HEK293 (cell line): Measurements from ENCODE around the gene RASL10B.

Experiments used
- CTCF ChIA-PET: fragments of 350-600 bp; formaldehyde crosslinking; extraction: SDS; loops from one replicate; lab custom pipeline; 2021; ENCODE audit warnings: antibody characterized with exemption; lab: Yijun Ruan, JAX
- POLR2A ChIA-PET: fragments of 300-600 bp; formaldehyde crosslinking; extraction: SDS; loops from one replicate; lab custom pipeline; 2020; ENCODE audit warnings: antibody characterized with exemption, inconsistent platforms; lab: Yijun Ruan, JAX
- H3K27ac ChIP-seq: fragments of 200-500 bp; sonication (Bioruptor generic); 2 replicates; pipeline ENCODE4 v1.5.1; 2014; ENCODE audit warnings: low read depth, low read length, control low read depth, inconsistent platforms; ENCODE audit errors: extremely low read depth
- H3K36me3 ChIP-seq, 2 experiments: fragments of 200-500 bp in 1 of 2; sonication (Bioruptor generic) in 1 of 2; 1 replicate in 1 of 2; 2 replicates in 1 of 2; pipeline ENCODE4 v1.5.1; 2014 to 2017; ENCODE audit warnings: inconsistent platforms in 2 of 2, low read length in 2 of 2; ENCODE audit not compliant: control insufficient read depth in 2 of 2, insufficient read depth in 1 of 2
- H3K4me1 ChIP-seq: fragments of 200-500 bp; sonication (Bioruptor generic); 2 replicates; pipeline ENCODE4 v1.5.1; 2014; ENCODE audit warnings: mild to moderate bottlenecking, low read length, inconsistent platforms; ENCODE audit not compliant: control insufficient read depth, insufficient read depth
- H3K4me3 ChIP-seq: 2 replicates; pipeline ENCODE4 v1.5.1; 2011; ENCODE audit warnings: low read depth, mild to moderate bottlenecking, control low read depth, low read length, moderate library complexity
- H3K9me3 ChIP-seq: fragments of 200-500 bp; sonication (Bioruptor generic); 2 replicates; pipeline ENCODE4 v1.5.1; 2014; ENCODE audit warnings: low read depth, low read length, inconsistent platforms; ENCODE audit not compliant: control insufficient read depth, insufficient read depth
- BCL11A ChIP-seq: fragments of 450-650 bp; formaldehyde crosslinking; IDR thresholded peaks from 2 replicates; pipeline ENCODE4 v1.5.1; 2016; ENCODE audit warnings: low read depth, missing biosample characterization, missing genetic modification characterization
- OSR2 ChIP-seq: fragments of 450-650 bp; formaldehyde crosslinking; IDR thresholded peaks from 2 replicates; pipeline ENCODE4 v1.5.1; 2016; ENCODE audit warnings: missing biosample characterization, missing genetic modification characterization
- RBAK ChIP-seq: fragments of 450-650 bp; formaldehyde crosslinking; IDR thresholded peaks from 2 replicates; pipeline ENCODE4 v1.5.1; 2016; ENCODE audit warnings: missing biosample characterization, missing genetic modification characterization
- TRIM28 ChIP-seq: IDR thresholded peaks from 2 replicates; pipeline ENCODE4 v1.6.1; 2011; ENCODE audit warnings: low read length, control low read depth, borderline replicate concordance
- YY2 ChIP-seq: fragments of 450-650 bp; formaldehyde crosslinking; IDR thresholded peaks from 2 replicates; pipeline ENCODE4 v1.5.1; 2016; ENCODE audit warnings: missing biosample characterization, missing genetic modification characterization
- ZBTB20 ChIP-seq: fragments of 450-650 bp; formaldehyde crosslinking; IDR thresholded peaks from 2 replicates; pipeline ENCODE4 v1.5.1; 2016; ENCODE audit warnings: missing biosample characterization, missing genetic modification characterization
- ZBTB8A ChIP-seq: fragments of 450-650 bp; formaldehyde crosslinking; IDR thresholded peaks from 2 replicates; pipeline ENCODE4 v1.5.1; 2016; ENCODE audit warnings: missing biosample characterization, missing genetic modification characterization
- ZFP69B ChIP-seq: fragments of 450-650 bp; formaldehyde crosslinking; IDR thresholded peaks from 2 replicates; pipeline ENCODE4 v1.5.1; 2016; ENCODE audit warnings: missing biosample characterization, missing genetic modification characterization
- ZNF175 ChIP-seq: fragments of 450-650 bp; formaldehyde crosslinking; IDR thresholded peaks from 2 replicates; pipeline ENCODE4 v1.5.1; 2016; ENCODE audit warnings: missing biosample characterization, missing genetic modification characterization
- ZNF18 ChIP-seq: fragments of 450-650 bp; formaldehyde crosslinking; IDR thresholded peaks from 2 replicates; pipeline ENCODE4 v1.5.1; 2016; ENCODE audit warnings: missing biosample characterization, missing genetic modification characterization
- ZNF2 ChIP-seq: fragments of 450-650 bp; formaldehyde crosslinking; IDR thresholded peaks from 2 replicates; pipeline ENCODE4 v1.5.1; 2016; ENCODE audit warnings: missing biosample characterization, missing genetic modification characterization
- ZNF223 ChIP-seq: fragments of 450-650 bp; formaldehyde crosslinking; IDR thresholded peaks from 2 replicates; pipeline ENCODE4 v1.5.1; 2016; ENCODE audit warnings: missing biosample characterization, missing genetic modification characterization
- ZNF292 ChIP-seq: fragments of 450-650 bp; formaldehyde crosslinking; IDR thresholded peaks from 2 replicates; pipeline ENCODE4 v1.5.1; 2016; ENCODE audit warnings: low read depth, missing biosample characterization, missing genetic modification characterization, borderline replicate concordance
- ZNF311 ChIP-seq: fragments of 450-650 bp; formaldehyde crosslinking; IDR thresholded peaks from 2 replicates; pipeline ENCODE4 v1.5.1; 2017; ENCODE audit warnings: missing biosample characterization, missing genetic modification characterization, borderline replicate concordance
- ZNF514 ChIP-seq: fragments of 450-650 bp; formaldehyde crosslinking; IDR thresholded peaks from 2 replicates; pipeline ENCODE4 v1.5.1; 2016; ENCODE audit warnings: missing biosample characterization, missing genetic modification characterization
- ZNF530 ChIP-seq: fragments of 450-650 bp; formaldehyde crosslinking; IDR thresholded peaks from 2 replicates; pipeline ENCODE4 v1.5.1; 2016; ENCODE audit warnings: low read depth, missing biosample characterization, missing genetic modification characterization
- ZNF549 ChIP-seq: fragments of 450-650 bp; IDR thresholded peaks from 2 replicates; pipeline ENCODE4 v1.5.1; 2018; ENCODE audit warnings: missing biosample characterization, missing genetic modification characterization, mild to moderate bottlenecking, inconsistent platforms, moderate library complexity
- ZNF555 ChIP-seq: fragments of 450-650 bp; formaldehyde crosslinking; conservative IDR thresholded peaks from 2 replicates; pipeline ENCODE4 v1.5.1; 2017; ENCODE audit warnings: missing biosample characterization, mild to moderate bottlenecking, missing genetic modification characterization, inconsistent platforms
- ZNF585B ChIP-seq: fragments of 450-650 bp; formaldehyde crosslinking; IDR thresholded peaks from 2 replicates; pipeline ENCODE4 v1.5.1; 2016; ENCODE audit warnings: missing biosample characterization, missing genetic modification characterization
- ZNF623 ChIP-seq: fragments of 450-650 bp; formaldehyde crosslinking; IDR thresholded peaks from 2 replicates; pipeline ENCODE4 v1.5.1; 2016; ENCODE audit warnings: missing biosample characterization, missing genetic modification characterization
- ZNF670 ChIP-seq: fragments of 450-650 bp; formaldehyde crosslinking; IDR thresholded peaks from 2 replicates; pipeline ENCODE4 v1.5.1; 2016; ENCODE audit warnings: missing biosample characterization, missing genetic modification characterization, low read depth
- ZNF76 ChIP-seq: fragments of 450-650 bp; formaldehyde crosslinking; IDR thresholded peaks from 2 replicates; pipeline ENCODE4; 2016; ENCODE audit warnings: low read depth, missing biosample characterization, missing genetic modification characterization, borderline replicate concordance
- ZNF785 ChIP-seq: fragments of 450-650 bp; formaldehyde crosslinking; IDR thresholded peaks from 2 replicates; pipeline ENCODE4 v1.5.1; 2016; ENCODE audit warnings: missing biosample characterization, missing genetic modification characterization
- ZNF792 ChIP-seq: fragments of 450-650 bp; formaldehyde crosslinking; IDR thresholded peaks from 2 replicates; pipeline ENCODE4 v1.5.1; 2016; ENCODE audit warnings: missing biosample characterization, missing genetic modification characterization
- ZNF837 ChIP-seq: fragments of 450-650 bp; formaldehyde crosslinking; IDR thresholded peaks from 2 replicates; pipeline ENCODE4 v1.5.1; 2016; ENCODE audit warnings: missing biosample characterization, missing genetic modification characterization
- TF ChIP-seq, protein P1 (sequence below): fragments of 450-650 bp; formaldehyde crosslinking; IDR thresholded peaks from 2 replicates; pipeline ENCODE4 v1.5.1; 2016; ENCODE audit warnings: missing biosample characterization, missing genetic modification characterization
- TF ChIP-seq, protein P2 (sequence below): fragments of 450-650 bp; formaldehyde crosslinking; IDR thresholded peaks from 2 replicates; pipeline ENCODE4 v1.5.1; 2016; ENCODE audit warnings: missing biosample characterization, missing genetic modification characterization

Gene RASL10B

GRCh38 chr17:35713069-35713728 is 18.2 kb upstream of the RASL10B start:
- Histone ChIP-seq H3K36me3 (peaks cover 31 to 84% of the 10 kb centered on the region in 2 experiments), H3K27ac (no peak overlapping the region), H3K9me3 (no peaks in the 10 kb centered on the region), H3K4me3 (no peak overlapping the region), H3K4me1 (peaks cover 10% of the 10 kb centered on the region)
- POLR2A ChIA-PET, result no interaction called here
- CTCF ChIA-PET, result interaction anchor here (0.5 to 0.7 kb wide), 2 partner anchors 8 to 9 kb away, joined by 3 to 4 read pairs; no protein-coding TSS in a partner anchor
- TF ChIP-seq ZNF223 (tag by site-specific recombination), result no peak
- no peak for TF ChIP-seq ZNF549 (tag by site-specific recombination)
- TF ChIP-seq ZNF18 (tag by site-specific recombination), result no peak
- TF ChIP-seq ZNF2 (tag by site-specific recombination), result no peak
- no peak for TF ChIP-seq ZNF514
- no peak for TF ChIP-seq ZNF555
- TF ChIP-seq YY2 (tag by site-specific recombination), result no peak
- TF ChIP-seq ZBTB8A (tag by site-specific recombination), result no peak
- TF ChIP-seq ZNF175, result no peak
- no peak for TF ChIP-seq OSR2
- TF ChIP-seq ZNF785 (tag by site-specific recombination), result no peak
- TF ChIP-seq ZNF311 (tag by site-specific recombination), result no peak
- TF ChIP-seq TRIM28, result no peak
- no peak for TF ChIP-seq ZNF530 (tag by site-specific recombination)
- no peak for TF ChIP-seq RBAK
- no peak for TF ChIP-seq ZNF585B (tag by site-specific recombination)
- TF ChIP-seq ZNF670 (tag by site-specific recombination), result no peak
- no peak for TF ChIP-seq ZFP69B (tag by site-specific recombination)
- TF ChIP-seq ZNF792 (tag by site-specific recombination), result no peak

DNA sequence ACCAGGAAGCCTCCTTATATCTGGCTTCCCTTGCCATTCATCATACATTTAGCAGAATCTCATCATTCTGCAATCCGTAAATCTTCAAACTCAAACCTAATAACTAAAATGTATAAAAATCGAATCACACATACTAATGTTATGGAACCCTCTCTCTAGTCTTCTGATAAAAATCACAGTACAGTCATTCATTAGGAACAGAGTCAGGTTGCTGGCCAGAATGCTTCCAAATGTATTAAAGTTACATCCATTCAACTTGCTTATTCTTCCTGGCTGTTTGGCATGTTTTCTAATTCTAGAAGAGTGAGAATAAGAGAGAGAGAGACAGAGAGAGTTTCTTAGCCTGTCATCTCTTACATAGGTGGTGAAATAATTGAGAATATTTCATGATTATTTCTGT is 16.5 kb upstream of the RASL10B start:
- ChIA-PET POLR2A (no interaction called here), CTCF (no interaction called here)
- peaks cover 10% of the 10 kb centered on the region for H3K4me1 ChIP-seq
- H3K4me3 ChIP-seq, result no peak overlapping the region
- peaks cover 37 to 84% of the 10 kb centered on the region in 2 experiments for H3K36me3 ChIP-seq
- H3K27ac ChIP-seq, result no peak overlapping the region
- TF ChIP-seq ZNF623 (tag by site-specific recombination) (no peak), ZNF837 (tag by site-specific recombination) (no peak), ZBTB20 (tag by site-specific recombination) (no peak), ZNF292 (tag by site-specific recombination) (no peak), ZNF76 (no peak), BCL11A (no peak)
- TF ChIP-seq, protein P1, sequence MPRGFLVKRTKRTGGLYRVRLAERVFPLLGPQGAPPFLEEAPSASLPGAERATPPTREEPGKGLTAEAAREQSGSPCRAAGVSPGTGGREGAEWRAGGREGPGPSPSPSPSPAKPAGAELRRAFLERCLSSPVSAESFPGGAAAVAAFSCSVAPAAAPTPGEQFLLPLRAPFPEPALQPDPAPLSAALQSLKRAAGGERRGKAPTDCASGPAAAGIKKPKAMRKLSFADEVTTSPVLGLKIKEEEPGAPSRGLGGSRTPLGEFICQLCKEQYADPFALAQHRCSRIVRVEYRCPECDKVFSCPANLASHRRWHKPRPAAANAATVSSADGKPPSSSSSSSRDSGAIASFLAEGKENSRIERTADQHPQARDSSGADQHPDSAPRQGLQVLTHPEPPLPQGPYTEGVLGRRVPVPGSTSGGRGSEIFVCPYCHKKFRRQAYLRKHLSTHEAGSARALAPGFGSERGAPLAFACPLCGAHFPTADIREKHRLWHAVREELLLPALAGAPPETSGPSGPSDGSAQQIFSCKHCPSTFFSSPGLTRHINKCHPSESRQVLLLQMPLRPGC (tag by site-specific recombination), result no peak
- TF ChIP-seq, protein P2, sequence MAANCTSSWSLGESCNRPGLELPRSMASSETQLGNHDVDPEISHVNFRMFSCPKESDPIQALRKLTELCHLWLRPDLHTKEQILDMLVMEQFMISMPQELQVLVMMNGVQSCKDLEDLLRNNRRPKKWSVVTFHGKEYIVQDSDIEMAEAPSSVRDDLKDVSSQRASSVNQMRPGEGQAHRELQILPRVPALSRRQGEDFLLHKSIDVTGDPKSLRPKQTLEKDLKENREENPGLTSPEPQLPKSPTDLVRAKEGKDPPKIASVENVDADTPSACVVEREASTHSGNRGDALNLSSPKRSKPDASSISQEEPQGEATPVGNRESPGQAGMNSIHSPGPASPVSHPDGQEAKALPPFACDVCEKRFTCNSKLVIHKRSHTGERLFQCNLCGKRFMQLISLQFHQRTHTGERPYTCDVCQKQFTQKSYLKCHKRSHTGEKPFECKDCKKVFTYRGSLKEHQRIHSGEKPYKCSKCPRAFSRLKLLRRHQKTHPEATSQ (tag by site-specific recombination), result no peak
- H3K9me3 ChIP-seq, result no peaks in the 10 kb centered on the region
